ENCODE results near the gene UBA7.

DNA sequence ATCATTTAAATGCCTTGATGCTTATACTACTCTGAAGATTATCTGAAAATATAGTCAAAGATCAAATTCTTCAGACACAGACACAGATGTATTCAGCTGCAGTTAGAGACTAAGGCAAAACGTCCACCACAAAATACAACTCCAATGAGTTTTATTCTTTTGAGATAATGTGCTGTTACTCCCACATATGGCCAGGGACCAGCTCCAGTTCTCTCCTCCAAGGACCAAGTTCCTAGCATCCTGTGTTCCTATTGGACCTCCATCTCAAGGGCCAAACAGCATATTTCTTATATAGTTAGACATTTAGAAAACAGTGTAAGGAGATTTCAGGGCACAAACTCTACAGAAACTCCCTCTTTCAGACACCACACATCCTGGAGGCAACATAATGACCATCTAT lies 54.5 kb downstream of the UBA7 start:
- TF ChIP-seq CTCF (IDR thresholded peaks at IDR 0.05 in 4 of 5, conservative IDR thresholded peaks at IDR 0.05 in 1 of 5) (no peak), POLR2A (IDR thresholded peaks at IDR 0.05) (no peak)
